B cell (primary cell): ENCODE data around the gene RRP15. TPM values are rescaled to one million over a fixed set of nuclear protein-coding genes. Genes with fewer than 3 reads are reported as not detected.
A peak's percentile ranks its signal among the peaks of the same experiment; 100 is the strongest.

ENCODE experiments used
- ATAC-seq: fragments of 200-7000 bp; cut with Tn5 transposase; one replicate; pipeline ENCODE4 v1.10.0; 2021; ENCODE audit warnings: low read depth, mild to moderate bottlenecking, moderate number of reproducible peaks, moderate library complexity
- CTCF ChIA-PET: fragments of 350-600 bp; sonication (Branson Sonifier 250); formaldehyde crosslinking; loops from one replicate; lab custom pipeline; 2021; ENCODE audit warnings: antibody characterized with exemption, inconsistent platforms; lab: Charles Lee
- POLR2A ChIA-PET: fragments of 350-600 bp; sonication (Branson Sonifier 250); formaldehyde crosslinking; loops from one replicate; lab custom pipeline; 2021; ENCODE audit warnings: antibody characterized with exemption; lab: Charles Lee
- DNase-seq: peaks from one replicate; pipeline ENCODE4 v3.0.0; 2013
- H2AFZ ChIP-seq: 2 replicates; pipeline ENCODE4 v1.6.1; 2012; ENCODE audit warnings: mild to moderate bottlenecking, low read depth, low read length; ENCODE audit not compliant: insufficient read depth, poor library complexity, severe bottlenecking
- H3K27ac ChIP-seq, 2 donors: 1 replicate in 1 of 2; 2 replicates in 1 of 2; pipeline ENCODE4 v1.5.1; 2012 to 2013; ENCODE audit warnings: low read length in 2 of 2, mild to moderate bottlenecking in 2 of 2, moderate library complexity in 1 of 2
- H3K27me3 ChIP-seq, 4 experiments: fragments of 200-600 bp in 1 of 4; sonication (generic) in 1 of 4; replicated peaks in 1 of 4; 1 replicate in 2 of 4; 2 replicates in 2 of 4; pipeline versions ENCODE4 v1.6.1 to v1.7.0; 2013 to 2016; ENCODE audit warnings: low read length in 3 of 4, mild to moderate bottlenecking in 2 of 4, mixed read lengths in 1 of 4, moderate library complexity in 1 of 4; ENCODE audit not compliant: insufficient read depth in 4 of 4, control insufficient read depth in 3 of 4; ENCODE audit errors: control extremely low read depth in 1 of 4
- H3K36me3 ChIP-seq, 2 experiments: replicated peaks in 1 of 2; 1 replicate in 1 of 2; 2 replicates in 1 of 2; pipeline versions ENCODE4 v1.6.1 to v1.7.1; 2013; ENCODE audit warnings: low read length in 1 of 2; ENCODE audit not compliant: insufficient read depth in 2 of 2, control insufficient read depth in 1 of 2; ENCODE audit errors: control extremely low read depth in 1 of 2, extremely low read depth in 1 of 2
- H3K4me1 ChIP-seq, 2 donors: fragments of 200-600 bp in 1 of 2; sonication (generic) in 1 of 2; 1 replicate in 1 of 2; 2 replicates in 1 of 2; pipeline versions ENCODE4 v1.5.1 to v1.6.1; 2013 to 2017; ENCODE audit warnings: low read length in 2 of 2; ENCODE audit not compliant: control insufficient read depth in 2 of 2, insufficient read depth in 2 of 2
- H3K4me2 ChIP-seq: replicated peaks from 2 replicates; pipeline ENCODE3; 2012; ENCODE audit warnings: mild to moderate bottlenecking, low read depth, low read length; ENCODE audit not compliant: poor library complexity, severe bottlenecking
- H3K4me3 ChIP-seq, 5 experiments: fragments of 200-600 bp in 1 of 5; sonication (generic) in 1 of 5; 1 replicate in 3 of 5; 2 replicates in 2 of 5; pipeline versions ENCODE4 v1.5.1 to v1.7.0; 2011 to 2016; ENCODE audit warnings: low read length in 4 of 5, mild to moderate bottlenecking in 4 of 5, low read depth in 2 of 5, control low read depth in 1 of 5, moderate library complexity in 1 of 5; ENCODE audit not compliant: insufficient read depth in 1 of 5; ENCODE audit errors: control extremely low read depth in 1 of 5, extremely low read depth in 1 of 5
- H3K79me2 ChIP-seq: fragments of 200-600 bp; sonication (generic); one replicate; pipeline ENCODE4 v1.6.0; 2016; ENCODE audit warnings: low read length; ENCODE audit not compliant: control insufficient read depth, insufficient read depth
- H3K9ac ChIP-seq: fragments of 200-600 bp; sonication (generic); 2 replicates; pipeline ENCODE4 v1.6.1; 2017; ENCODE audit warnings: mild to moderate bottlenecking, low read length, moderate library complexity
- H3K9me3 ChIP-seq, 3 donors: one replicate each; pipeline versions ENCODE4 v1.6.1 to v1.7.1; 2013; ENCODE audit warnings: low read length in 2 of 3; ENCODE audit not compliant: control insufficient read depth in 2 of 3, insufficient read depth in 1 of 3; ENCODE audit errors: control extremely low read depth in 1 of 3
- H4K20me1 ChIP-seq: 2 replicates; pipeline ENCODE4 v1.6.0; 2012; ENCODE audit warnings: mild to moderate bottlenecking, low read length; ENCODE audit not compliant: insufficient read depth, control insufficient read depth, poor library complexity, severe bottlenecking
- H3K27ac Mint-ChIP-seq: one replicate; pipeline ENCODE4 v1.8.0; 2021; ENCODE audit warnings: mixed read lengths
- H3K27me3 Mint-ChIP-seq: one replicate; pipeline ENCODE4 v1.8.0; 2021; ENCODE audit warnings: mixed read lengths
- H3K4me1 Mint-ChIP-seq: one replicate; pipeline ENCODE4 v1.8.0; 2021; ENCODE audit warnings: mixed read lengths
- H3K4me3 Mint-ChIP-seq: one replicate; pipeline ENCODE4 v1.8.0; 2021; ENCODE audit warnings: mixed read lengths
- H3K9me3 Mint-ChIP-seq: one replicate; pipeline ENCODE4 v1.8.0; 2022; ENCODE audit warnings: mixed read lengths; ENCODE audit not compliant: insufficient read depth
- EZH2 ChIP-seq: IDR thresholded peaks from 2 replicates; pipeline ENCODE4 v1.6.1; 2012; ENCODE audit warnings: borderline replicate concordance, low read depth, mild to moderate bottlenecking, moderate library complexity, low read length; ENCODE audit not compliant: insufficient read depth, poor library complexity, severe bottlenecking
- WGBS: methylation state at CpG from one replicate; pipeline ENCODE4 v1.1.5; 2013; ENCODE audit warnings: missing lambda C conversion rate; ENCODE audit not compliant: insufficient coverage; 5-methylcytosine and 5-hydroxymethylcytosine counted together
- intact Hi-C: fragments of 100-400 bp; cut with micrococcal nuclease; formaldehyde crosslinking; loops from one replicate; pipeline ENCODE4 v1.10.0; 2022
- polyA plus RNA-seq: library from polyadenylated mRNA; depleted of rRNA; stranded (reverse); fragments of >200 nt; gene quantifications from 2 replicates; pipeline ENCODE4 v1.2.3, GENCODE V29; 2012
- total RNA-seq, 2 donors: library from RNA; stranded (reverse); fragments of 120-200 nt in 1 of 2; gene quantifications; 1 replicate in 1 of 2; 2 replicates in 1 of 2; pipeline versions ENCODE4 v1.2.3 to v1.2.4, GENCODE V29; 2013 to 2022
- TF ChIP-seq, protein P1 (sequence below): fragments of 200-600 bp; IDR thresholded peaks from one replicate; pipeline ENCODE4 v1.8.0; 2022; ENCODE audit warnings: antibody characterized with exemption, mild to moderate bottlenecking

The RRP15 gene
- total and polyA plus RNA-seq, 2 donors (not counting 1 experiment from before 2014, with no cell fraction given): 1.3 to 20.2 TPM

DNA sequence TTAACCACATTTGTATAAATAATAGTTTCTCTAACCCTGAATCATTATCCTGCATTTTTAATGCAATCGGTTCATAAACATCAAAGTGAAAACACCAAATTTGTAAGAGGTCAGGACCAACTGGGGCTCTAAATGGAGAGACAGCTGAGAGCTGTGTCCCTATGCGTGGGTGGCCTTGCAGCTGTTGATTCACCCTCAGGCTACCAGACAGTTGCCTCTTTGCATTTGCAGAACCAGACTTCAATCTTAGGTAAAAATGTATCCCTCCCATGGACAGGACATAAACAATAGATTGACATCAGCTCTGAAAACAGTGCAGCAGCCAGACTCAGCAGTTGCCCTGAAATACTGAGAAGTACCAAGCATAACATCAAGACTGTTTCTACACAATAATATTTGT, 51.2 kb downstream of the RRP15 start:
- intact Hi-C loops: no loop called here
- H3K4me3 ChIP-seq: no peak overlapping the region
- no peak overlapping the region for H2AFZ ChIP-seq
- no peak for DNase-seq
- no peaks in the 10 kb centered on the region for H3K4me1 ChIP-seq
- POLR2A ChIA-PET: no interaction called here
- H4K20me1 ChIP-seq: no peaks in the 10 kb centered on the region
- Mint-ChIP-seq H3K9me3 (no peaks in the 10 kb centered on the region), H3K27ac (no peak overlapping the region), H3K4me3 (no peak overlapping the region), H3K4me1 (no peaks in the 10 kb centered on the region), H3K27me3 (no peaks in the 10 kb centered on the region)
- H3K27ac ChIP-seq: no peak overlapping the region
- no peaks in the 10 kb centered on the region for H3K9me3 ChIP-seq
- peaks cover 0 to 2% of the 10 kb centered on the region in 2 experiments for H3K36me3 ChIP-seq
- no peak overlapping the region for H3K9ac ChIP-seq
- H3K4me2 ChIP-seq: no peak overlapping the region
- TF ChIP-seq, protein P1, sequence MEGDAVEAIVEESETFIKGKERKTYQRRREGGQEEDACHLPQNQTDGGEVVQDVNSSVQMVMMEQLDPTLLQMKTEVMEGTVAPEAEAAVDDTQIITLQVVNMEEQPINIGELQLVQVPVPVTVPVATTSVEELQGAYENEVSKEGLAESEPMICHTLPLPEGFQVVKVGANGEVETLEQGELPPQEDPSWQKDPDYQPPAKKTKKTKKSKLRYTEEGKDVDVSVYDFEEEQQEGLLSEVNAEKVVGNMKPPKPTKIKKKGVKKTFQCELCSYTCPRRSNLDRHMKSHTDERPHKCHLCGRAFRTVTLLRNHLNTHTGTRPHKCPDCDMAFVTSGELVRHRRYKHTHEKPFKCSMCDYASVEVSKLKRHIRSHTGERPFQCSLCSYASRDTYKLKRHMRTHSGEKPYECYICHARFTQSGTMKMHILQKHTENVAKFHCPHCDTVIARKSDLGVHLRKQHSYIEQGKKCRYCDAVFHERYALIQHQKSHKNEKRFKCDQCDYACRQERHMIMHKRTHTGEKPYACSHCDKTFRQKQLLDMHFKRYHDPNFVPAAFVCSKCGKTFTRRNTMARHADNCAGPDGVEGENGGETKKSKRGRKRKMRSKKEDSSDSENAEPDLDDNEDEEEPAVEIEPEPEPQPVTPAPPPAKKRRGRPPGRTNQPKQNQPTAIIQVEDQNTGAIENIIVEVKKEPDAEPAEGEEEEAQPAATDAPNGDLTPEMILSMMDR: no peak
- TF ChIP-seq EZH2: no peak
- H3K27me3 ChIP-seq: no peaks in the 10 kb centered on the region
- CTCF ChIA-PET: no interaction called here
- H3K79me2 ChIP-seq: no peaks in the 10 kb centered on the region
- 100% methylated on average over 1 of the region's 2 CpGs for WGBS
- ATAC-seq: no peak

DNA sequence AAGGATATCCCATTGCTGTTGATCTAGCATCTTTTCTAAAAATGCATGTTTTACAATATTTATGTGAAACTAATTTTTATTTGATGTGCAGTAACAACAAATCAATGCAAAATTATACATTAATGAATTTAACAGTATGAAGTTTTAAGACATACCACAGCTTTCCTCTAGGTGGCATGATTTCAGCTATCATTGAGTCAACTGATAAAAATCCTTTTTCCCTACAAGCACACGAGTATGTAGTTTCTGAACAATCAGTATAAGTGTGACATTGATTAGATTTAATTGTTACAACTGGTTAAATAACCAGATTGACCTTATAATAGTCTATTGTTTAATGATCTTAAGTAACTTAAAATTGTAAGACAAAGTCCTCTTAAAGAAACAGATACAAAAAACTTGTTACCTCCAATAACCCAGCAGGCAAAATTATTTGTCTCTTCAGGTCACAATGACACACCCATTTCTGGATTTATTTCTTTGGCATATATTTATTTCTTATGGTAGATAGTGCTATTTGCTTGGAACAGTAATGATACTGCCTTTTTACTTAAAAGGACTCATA, 54.3 kb downstream of the RRP15 start:
- H3K4me1 ChIP-seq: peaks cover under 1 to 1% of the 10 kb centered on the region in 2 donors
- H3K27ac Mint-ChIP-seq: no peak overlapping the region
- no peaks in the 10 kb centered on the region for H3K9me3 ChIP-seq
- no peak overlapping the region for H3K4me3 Mint-ChIP-seq
- no peak overlapping the region for H2AFZ ChIP-seq
- no peak overlapping the region for H3K9ac ChIP-seq
- TF ChIP-seq, protein P1: peak; percentile 90
- TF ChIP-seq EZH2: no peak
- no peaks in the 10 kb centered on the region for H3K4me1 Mint-ChIP-seq
- ChIA-PET POLR2A (interaction anchor here (0.6 kb wide), 1 partner anchor 30 kb away, joined by 4 read pairs; no protein-coding TSS in a partner anchor), CTCF (interaction anchor here (0.6 to 2.7 kb wide), 17 partner anchors 10 to 1322 kb away, joined by 3 to 19 read pairs (median 4); partner anchors contain the start of gene RRP15)
- ATAC-seq (no peak), DNase-seq (peak; percentile 54)
- H3K27me3 Mint-ChIP-seq: no peaks in the 10 kb centered on the region
- H3K79me2 ChIP-seq: no peaks in the 10 kb centered on the region
- no peak overlapping the region for H3K4me2 ChIP-seq
- H3K9me3 Mint-ChIP-seq: no peaks in the 10 kb centered on the region
- no peak overlapping the region for H3K27ac ChIP-seq
- H4K20me1 ChIP-seq: no peaks in the 10 kb centered on the region
- no peaks in the 10 kb centered on the region for H3K27me3 ChIP-seq
- no CpG with 5 or more reads among the region's 1 CpG for WGBS
- no peak overlapping the region for H3K4me3 ChIP-seq
- intact Hi-C loops: loop anchor here (1.0 to 2.0 kb wide), 3 partner anchors 12 to 1227 kb away; no protein-coding TSS in a partner anchor
- H3K36me3 ChIP-seq: no peaks in the 10 kb centered on the region
